ENCODE results near the gene DPF3.

GRCh38 chr14:72619881-72620280, 274.0 kb downstream of the DPF3 start:
- TF ChIP-seq CTCF (IDR thresholded peaks at IDR 0.05) (no peak), POLR2AphosphoS5 (IDR thresholded peaks at IDR 0.05; ENCODE audit: low read depth, low read length) (no peak), SIN3A (IDR thresholded peaks at IDR 0.05; ENCODE audit: borderline replicate concordance, insufficient read depth, low read depth, low read length) (no peak), REST (IDR thresholded peaks at IDR 0.05; ENCODE audit: insufficient read depth in 1 of 2, low read depth in 2 of 2, low read length in 1 of 2) (no peak)
